ENCODE data around the gene PCDH1.
"Not testable (repeated sequence)": the region's sequence is repeated elsewhere in the genome, so short reads cannot be mapped to it uniquely, and the experiment has no call there.

PCDH1 gene

GRCh38 chr5:141834331-141834730 is 43.9 kb downstream of the PCDH1 start:
- no peak for DNase-seq (ENCODE audit: low read depth, low spot score)

GRCh38 chr5:141832131-141832530 is 46.1 kb downstream of the PCDH1 start:
- DNase-seq (ENCODE audit: low read depth, low spot score), result no peak

GRCh38 chr5:141828162-141828561 is 50.0 kb downstream of the PCDH1 start:
- DNase-seq (ENCODE audit: low read depth, low spot score), result no peak

GRCh38 chr5:141826674-141827073 is 51.5 kb downstream of the PCDH1 start:
- no peak for DNase-seq (ENCODE audit: low read depth, low spot score)

GRCh38 chr5:141825791-141826560 is 52.2 kb downstream of the PCDH1 start:
- DNase-seq (ENCODE audit: low read depth, low spot score), result peak; percentile 49

- DNase-seq (ENCODE audit: low read depth, low spot score), result peak; percentile 10
Measured at GRCh38 chr5:141825241-141825671, 53.0 kb downstream of the PCDH1 start.

- no peak for DNase-seq (ENCODE audit: low read depth, low spot score)
Measured at GRCh38 chr5:141824717-141825116, 53.5 kb downstream of the PCDH1 start.

GRCh38 chr5:141823056-141823455 is 55.2 kb downstream of the PCDH1 start:
- no peak for DNase-seq (ENCODE audit: low read depth, low spot score)

- no peak for DNase-seq (ENCODE audit: low read depth, low spot score)
Measured at GRCh38 chr5:141822144-141822543, 56.1 kb downstream of the PCDH1 start.

GRCh38 chr5:141821430-141821925 is 56.7 kb downstream of the PCDH1 start:
- no peak for DNase-seq (ENCODE audit: low read depth, low spot score)

- DNase-seq (ENCODE audit: low read depth, low spot score), result not testable (repeated sequence)
Measured at GRCh38 chr5:141820686-141821085, 57.5 kb downstream of the PCDH1 start.

- no peak for DNase-seq (ENCODE audit: low read depth, low spot score)
Measured at GRCh38 chr5:141817631-141818030, 60.6 kb downstream of the PCDH1 start.

GRCh38 chr5:141816598-141817399 is 61.4 kb downstream of the PCDH1 start:
- peak; percentile 80 for DNase-seq (ENCODE audit: low read depth, low spot score)

GRCh38 chr5:141815796-141816180 is 62.4 kb downstream of the PCDH1 start:
- DNase-seq (ENCODE audit: low read depth, low spot score), result no peak

- DNase-seq (ENCODE audit: low read depth, low spot score), result no peak
Measured at GRCh38 chr5:141815051-141815795, 63.0 kb downstream of the PCDH1 start.

- peak; percentile 87 for DNase-seq (ENCODE audit: low read depth, low spot score)
Measured at GRCh38 chr5:141814064-141814964, 63.9 kb downstream of the PCDH1 start.

GRCh38 chr5:141812512-141812911 is 65.7 kb downstream of the PCDH1 start:
- DNase-seq (ENCODE audit: low read depth, low spot score), result no peak

GRCh38 chr5:141811287-141812155 is 66.7 kb downstream of the PCDH1 start:
- peak; percentile 42 for DNase-seq (ENCODE audit: low read depth, low spot score)

- DNase-seq (ENCODE audit: low read depth, low spot score), result no peak
Measured at GRCh38 chr5:141810702-141811101, 67.5 kb downstream of the PCDH1 start.
